Fibroblast of skin of back (primary cell): ENCODE measurements around the gene LONP2.
A peak's percentile ranks its signal among the peaks of the same experiment; 100 is the strongest.
"Not testable (repeated sequence)": the region's sequence is repeated elsewhere in the genome, so short reads cannot be mapped to it uniquely, and the experiment has no call there.

Experiments
- DNase-seq: peaks from one replicate; pipeline ENCODE4 v3.0.0-alpha.2; 2013

Gene LONP2

DNA sequence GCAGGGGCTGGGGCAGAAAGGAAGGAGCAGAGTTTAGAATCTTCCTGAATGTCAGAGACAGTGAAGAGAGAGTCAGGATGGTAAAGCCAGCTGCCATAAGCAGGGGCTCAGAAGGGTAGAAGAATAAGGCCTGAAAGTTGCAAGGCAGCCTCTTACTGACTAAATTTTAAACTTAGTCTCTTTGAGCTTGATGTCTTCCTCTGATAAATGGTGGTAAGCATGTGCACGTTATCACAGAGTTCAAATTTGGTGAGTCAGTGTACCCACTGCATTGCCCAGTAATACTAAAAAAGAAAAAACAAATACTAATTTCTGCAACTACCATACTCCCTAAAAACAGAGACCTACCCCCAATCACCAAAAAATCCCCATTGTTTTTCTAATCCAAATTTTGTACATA lies 96.0 kb downstream of the LONP2 start:
- DNase-seq, result no peak

GRCh38 chr16:48342591-48342990 lies 98.5 kb downstream of the LONP2 start:
- DNase-seq, result no peak

DNA sequence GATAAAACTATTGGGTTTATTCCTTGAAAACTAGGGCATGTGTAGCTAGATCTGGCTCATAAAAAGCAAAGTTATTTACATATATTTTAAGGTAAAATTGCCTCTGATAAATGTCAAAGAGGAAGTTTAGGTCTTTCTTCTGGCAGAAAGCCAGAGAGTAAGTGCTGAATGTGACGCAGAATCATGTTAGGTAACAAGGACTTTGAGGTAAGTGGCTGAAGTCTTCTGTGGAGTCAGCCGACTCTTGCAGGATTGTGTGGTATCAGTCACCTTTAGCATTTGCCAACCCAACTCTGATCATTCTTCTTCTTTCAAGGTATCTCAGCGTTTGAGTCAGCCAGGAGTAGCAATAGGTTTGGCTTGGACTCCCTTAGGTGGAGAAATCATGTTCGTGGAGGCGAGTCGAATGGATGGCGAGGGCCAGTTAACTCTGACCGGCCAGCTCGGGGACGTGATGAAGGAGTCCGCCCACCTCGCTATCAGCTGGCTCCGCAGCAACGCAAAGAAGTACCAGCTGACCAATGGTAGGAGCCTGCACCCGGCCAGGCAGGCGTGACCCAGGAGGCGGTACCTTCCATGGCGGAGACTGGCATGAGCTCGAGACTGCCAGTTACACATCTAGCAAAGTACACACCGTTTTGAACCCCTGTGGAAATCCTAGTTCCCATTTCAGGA lies 103.2 kb downstream of the LONP2 start:
- DNase-seq, result no peak

- no peak for DNase-seq
These were observed 103.9 kb downstream of the LONP2 start for GRCh38 chr16:48347980-48348379.

DNA sequence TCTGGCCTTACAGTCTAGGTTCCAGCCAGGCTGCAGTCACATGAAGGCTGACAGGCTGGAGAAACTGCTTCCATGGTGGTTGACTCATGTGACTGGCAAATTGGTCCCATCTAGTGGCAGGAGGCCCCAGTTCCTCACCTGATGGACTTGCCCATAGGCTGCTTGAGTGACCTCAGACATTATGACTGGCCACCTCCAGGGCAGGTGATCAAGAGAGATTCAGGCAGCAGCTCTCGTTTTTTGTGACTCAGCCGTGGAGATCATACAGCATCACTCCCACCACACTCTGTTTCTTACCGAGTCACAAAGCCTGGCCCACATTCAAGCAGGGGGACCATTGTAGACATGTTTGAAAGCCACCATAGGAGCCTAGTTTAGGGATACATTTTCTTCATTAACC lies 106.6 kb downstream of the LONP2 start:
- DNase-seq, result no peak

GRCh38 chr16:48352648-48353390 lies 108.7 kb downstream of the LONP2 start:
- DNase-seq, result no peak

DNA sequence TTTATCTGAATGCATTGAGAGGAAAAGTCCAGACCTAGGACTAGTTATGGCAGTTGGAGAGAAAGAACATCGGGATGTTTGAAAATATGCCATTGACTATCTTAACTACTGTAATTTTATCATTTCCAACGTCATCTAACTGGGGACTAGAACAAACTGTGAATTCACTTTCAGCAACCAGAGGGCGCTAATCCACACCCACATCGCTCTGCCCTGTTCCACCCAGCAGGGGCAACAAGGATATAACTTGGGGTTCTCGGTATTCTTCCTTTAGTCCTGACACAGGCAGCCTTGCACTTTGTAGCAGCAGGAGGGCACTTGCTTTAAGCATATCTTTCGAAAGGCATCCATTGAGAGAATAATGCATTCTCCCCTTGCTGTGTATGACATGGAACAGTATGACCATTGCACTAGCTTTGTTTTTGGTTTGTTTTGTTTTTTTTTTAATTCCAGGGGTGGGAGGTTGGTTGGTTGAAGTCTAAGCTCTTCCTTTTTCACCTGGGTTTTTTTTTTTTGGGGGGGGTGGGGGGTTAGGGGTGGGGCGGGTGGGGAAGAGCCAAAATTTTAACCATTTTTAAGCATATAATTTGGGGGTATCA lies 109.6 kb downstream of the LONP2 start:
- DNase-seq, result peak; percentile 73

DNA sequence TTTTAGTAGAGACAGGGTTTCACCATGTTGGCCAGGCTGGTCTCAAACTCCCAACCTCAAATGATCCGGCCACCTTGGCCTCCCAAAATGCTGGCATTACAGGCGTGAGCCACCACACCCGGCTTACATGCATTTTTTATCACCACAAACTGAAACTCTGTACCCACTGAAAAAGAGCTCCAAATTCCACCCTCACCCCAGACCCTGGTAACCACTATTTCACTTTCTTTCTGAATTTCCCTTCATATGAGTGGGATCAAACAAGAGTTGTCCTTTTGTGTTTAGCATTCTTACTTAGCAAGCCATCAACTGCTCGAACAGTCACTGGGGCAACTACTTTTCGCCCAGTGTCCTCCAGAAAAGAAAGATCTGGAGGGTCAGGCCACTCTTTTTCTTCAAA lies 110.3 kb downstream of the LONP2 start:
- DNase-seq, result not testable (repeated sequence)

DNA sequence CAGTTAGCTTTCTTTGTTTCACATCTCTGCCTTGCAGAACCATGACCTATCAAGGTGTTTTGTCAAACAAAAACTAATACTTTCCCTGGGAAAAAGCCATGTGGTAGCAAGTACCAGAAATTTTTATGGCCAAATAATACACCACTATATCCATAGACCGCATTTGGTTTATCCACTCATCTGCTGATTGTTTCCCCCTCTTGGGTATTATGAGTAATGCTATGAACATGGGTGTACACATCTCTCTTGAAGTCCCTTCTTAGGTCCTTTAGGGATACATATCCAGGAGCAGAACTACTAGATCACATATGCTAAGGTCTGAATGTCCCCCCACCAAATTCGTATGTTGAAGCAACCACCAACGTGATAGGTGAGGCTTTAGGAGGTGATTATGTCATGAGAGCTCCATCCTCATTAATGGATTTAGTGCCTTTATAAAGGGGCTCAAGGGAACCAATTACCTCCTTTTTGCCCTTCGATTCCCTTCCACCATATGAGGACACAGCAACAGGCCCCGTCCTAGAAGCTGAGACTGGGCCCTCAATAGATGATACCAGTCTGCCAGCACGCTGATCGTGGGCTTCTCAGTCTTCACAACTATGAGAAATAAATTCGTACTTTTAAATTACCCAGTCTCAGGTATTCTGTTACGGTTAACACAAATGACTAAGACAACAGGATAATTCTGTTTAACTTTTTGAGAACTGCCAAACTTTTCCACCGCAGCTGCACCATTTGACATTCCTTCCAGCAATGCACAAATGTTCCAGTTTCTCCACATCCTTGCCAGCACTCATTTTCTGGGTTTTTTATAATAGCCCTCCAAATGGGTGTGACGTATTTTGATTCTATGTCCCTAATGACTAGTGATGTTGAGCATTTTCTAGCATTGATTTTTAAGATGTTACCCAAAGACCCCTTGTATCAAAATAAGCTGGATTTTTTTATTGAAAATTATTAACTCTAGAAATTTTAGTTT lies 111.1 kb downstream of the LONP2 start:
- no peak for DNase-seq

- DNase-seq, result no peak
These were observed 112.7 kb downstream of the LONP2 start for GRCh38 chr16:48356633-48357376.

DNA sequence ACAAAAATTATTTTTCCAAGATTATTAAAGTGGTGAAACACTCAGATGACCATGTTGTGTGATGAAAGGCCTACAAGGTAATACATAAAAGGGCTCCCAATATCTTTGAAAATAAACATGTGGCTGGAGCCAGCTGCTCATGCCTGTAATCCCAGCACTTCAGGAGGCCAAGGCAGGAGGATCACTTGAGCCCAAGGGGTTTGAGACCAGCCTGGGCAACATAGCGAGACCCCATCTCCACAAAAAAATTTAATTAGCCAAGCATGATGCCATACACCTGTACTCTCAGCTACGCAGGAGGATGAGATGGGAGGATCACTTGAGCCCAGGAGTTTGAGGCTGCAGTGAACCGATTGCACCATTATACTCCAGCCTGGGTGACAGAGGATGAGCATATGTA lies 114.3 kb downstream of the LONP2 start:
- no peak for DNase-seq

DNA sequence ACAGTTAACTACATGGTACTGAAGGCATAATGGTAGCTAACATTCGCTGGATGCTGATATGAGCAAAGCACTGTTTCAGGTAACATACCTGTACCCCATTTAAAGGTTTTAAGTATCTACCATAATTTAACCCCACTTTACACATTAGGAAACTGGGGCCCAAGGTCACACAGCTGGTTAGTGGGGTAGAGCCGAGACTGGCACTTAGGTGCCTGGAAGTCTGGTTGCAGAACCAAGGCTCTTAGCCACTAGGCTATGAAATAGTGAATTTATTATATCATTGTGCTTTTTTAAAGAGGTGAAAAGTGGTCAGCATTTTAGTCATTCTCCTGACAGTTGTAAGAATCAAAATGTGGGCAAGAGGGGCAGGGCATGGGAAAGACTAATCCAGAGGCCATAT lies 115.9 kb downstream of the LONP2 start:
- DNase-seq, result no peak

DNA sequence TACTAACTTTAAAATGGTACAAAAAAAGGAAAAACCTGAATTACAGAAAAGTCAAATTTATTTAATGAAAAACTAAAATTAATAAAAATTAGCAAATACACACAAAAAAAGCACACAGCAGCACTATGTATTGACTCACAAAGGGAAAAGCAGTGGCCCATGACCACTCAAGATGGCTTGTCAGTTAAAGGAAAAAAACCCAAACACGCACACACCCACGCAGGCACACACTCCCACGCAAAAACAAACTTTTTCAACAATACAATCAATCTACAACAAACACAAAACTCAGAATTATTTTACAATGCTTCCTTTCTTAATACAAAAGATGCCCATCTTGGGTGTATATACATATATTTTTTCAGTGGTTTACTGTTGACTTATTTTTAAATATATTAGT lies 116.9 kb downstream of the LONP2 start:
- DNase-seq, result no peak

GRCh38 chr16:48361540-48362144 lies 117.5 kb downstream of the LONP2 start:
- DNase-seq, result no peak

- DNase-seq, result no peak
These were observed 121.0 kb downstream of the LONP2 start for GRCh38 chr16:48365025-48365600.

GRCh38 chr16:48365601-48366164 lies 121.6 kb downstream of the LONP2 start:
- peak; percentile 87 for DNase-seq

DNA sequence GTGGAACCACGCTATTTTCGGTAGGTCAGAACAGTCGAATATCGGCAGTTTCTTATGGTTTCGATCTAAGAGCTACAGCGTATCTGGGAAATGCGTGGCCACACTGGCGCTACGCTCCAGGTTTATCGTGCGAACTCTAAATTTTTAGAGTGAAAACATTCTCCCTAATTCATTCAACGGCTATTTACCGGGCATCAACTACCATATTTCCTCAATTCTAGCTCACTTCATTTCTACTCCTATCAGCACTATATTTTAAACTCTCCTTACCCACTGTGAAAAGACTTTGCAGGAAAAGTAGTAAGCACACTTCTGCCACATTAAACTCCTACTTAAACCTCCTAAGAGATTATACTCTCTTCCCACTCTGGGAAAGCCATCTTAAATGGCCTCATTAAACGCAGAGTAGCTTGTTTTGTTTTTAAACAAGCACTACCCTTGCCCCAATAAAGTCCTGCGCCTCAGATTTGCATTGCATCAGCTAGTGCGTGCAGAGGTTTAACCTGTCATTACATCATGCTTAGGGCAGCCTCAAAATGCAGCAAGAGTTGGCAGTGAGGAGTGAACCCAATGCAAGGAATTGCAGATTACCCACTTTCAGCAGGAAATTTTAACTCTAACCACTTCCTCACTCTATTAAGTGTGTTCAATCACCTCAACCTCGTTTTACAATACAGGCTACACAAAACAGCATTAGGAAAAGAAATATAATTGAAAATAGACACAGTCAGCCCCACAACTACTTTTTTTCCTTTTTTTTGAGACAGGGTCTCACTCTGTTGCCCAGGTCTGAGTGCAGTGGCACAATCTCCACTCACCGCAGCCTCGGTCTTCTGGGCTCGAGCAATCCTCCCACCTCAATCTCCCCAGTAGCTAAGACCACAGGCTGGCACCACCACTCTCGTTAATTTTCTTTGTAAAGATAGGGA lies 122.3 kb downstream of the LONP2 start:
- DNase-seq, result peak; percentile 90

DNA sequence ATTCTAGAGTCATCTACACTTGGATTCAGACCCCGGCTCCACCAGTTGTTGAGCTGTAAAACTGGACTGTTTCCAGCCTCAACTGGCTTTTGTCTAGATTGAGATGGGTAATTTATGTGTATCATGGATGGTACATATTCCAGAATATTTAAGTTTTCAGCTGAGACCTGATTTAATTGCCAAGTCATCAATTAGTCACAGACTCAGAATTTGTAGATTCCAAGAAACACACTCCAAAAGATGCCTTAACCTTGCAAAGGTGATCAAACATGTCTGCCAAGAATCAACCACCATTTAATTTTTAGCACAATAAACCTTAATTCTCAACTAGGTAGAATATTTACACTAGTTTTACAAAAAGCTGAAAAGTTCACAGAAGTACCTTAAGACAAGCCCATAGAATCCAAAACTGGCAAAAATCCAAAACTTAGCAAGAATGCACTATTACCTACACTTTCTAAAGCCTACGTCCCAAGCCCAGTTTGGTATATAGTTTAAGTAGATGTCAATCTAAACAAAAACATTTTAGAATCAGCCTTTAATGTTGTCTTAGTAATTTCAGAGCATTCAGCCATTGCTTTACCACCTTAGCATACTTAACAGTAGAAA lies 123.4 kb downstream of the LONP2 start:
- DNase-seq, result no peak

DNA sequence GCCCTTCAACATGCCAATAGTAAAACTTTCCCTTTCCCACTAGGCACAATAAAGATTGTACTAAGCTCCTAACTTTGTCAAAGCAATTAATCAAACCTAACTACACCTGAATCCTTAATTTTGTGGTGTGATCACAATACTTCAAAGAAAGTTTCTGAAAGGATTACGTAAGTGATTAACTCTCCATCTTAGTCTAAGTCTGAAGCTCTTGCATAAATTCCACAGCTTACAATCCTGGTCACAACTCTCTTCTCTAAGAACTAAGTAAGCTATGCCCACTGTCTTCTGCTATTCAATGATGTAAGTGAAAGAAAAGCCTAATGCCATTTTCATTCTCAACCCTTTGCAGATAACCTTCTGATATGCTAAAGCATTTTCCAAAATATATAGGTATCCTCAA lies 125.7 kb downstream of the LONP2 start:
- no peak for DNase-seq
